ENCODE data around the gene PLOD1. TPM values are rescaled to one million over a fixed set of nuclear protein-coding genes. Genes with fewer than 3 reads are reported as not detected.
A peak's percentile ranks its signal among the peaks of the same experiment; 100 is the strongest.
"Not testable (repeated sequence)": the region's sequence is repeated elsewhere in the genome, so short reads cannot be mapped to it uniquely, and the experiment has no call there.

The PLOD1 gene
- total RNA-seq, 1 donor from 2014 or later: 203 TPM

DNA sequence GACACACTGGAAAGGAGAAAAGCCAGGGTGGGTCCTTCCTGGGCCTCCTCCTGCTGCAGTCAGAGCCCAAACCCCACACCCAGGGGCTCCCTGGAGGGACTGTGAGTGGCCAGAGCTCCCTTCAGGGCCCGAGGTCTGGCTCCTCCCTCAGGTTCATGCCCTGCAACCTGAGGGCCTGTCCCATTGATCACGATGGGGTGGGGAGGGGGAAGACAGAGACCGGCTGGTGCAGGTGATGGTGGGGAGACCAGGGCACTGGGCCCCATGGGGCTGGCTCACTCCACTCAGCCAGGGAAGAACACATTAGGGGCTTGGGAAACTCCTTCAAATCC is 45.7 kb upstream of the PLOD1 start:
- no peak overlapping the region for H3K4me3 Mint-ChIP-seq
- DNase-seq (ENCODE audit: low spot score in 2 of 2, unreplicated experiment in 2 of 2): no peak
- no peaks in the 10 kb centered on the region for H3K36me3 Mint-ChIP-seq
- peaks cover under 1% of the 10 kb centered on the region for H3K27me3 Mint-ChIP-seq (ENCODE audit: low read depth)
- H3K9me3 Mint-ChIP-seq: no peaks in the 10 kb centered on the region
- TF ChIP-seq, protein P1, sequence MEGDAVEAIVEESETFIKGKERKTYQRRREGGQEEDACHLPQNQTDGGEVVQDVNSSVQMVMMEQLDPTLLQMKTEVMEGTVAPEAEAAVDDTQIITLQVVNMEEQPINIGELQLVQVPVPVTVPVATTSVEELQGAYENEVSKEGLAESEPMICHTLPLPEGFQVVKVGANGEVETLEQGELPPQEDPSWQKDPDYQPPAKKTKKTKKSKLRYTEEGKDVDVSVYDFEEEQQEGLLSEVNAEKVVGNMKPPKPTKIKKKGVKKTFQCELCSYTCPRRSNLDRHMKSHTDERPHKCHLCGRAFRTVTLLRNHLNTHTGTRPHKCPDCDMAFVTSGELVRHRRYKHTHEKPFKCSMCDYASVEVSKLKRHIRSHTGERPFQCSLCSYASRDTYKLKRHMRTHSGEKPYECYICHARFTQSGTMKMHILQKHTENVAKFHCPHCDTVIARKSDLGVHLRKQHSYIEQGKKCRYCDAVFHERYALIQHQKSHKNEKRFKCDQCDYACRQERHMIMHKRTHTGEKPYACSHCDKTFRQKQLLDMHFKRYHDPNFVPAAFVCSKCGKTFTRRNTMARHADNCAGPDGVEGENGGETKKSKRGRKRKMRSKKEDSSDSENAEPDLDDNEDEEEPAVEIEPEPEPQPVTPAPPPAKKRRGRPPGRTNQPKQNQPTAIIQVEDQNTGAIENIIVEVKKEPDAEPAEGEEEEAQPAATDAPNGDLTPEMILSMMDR (IDR thresholded peaks at IDR 0.05; ENCODE audit: unreplicated experiment): no peak
- H3K27ac Mint-ChIP-seq: no peak overlapping the region
- H3K4me1 Mint-ChIP-seq: peaks cover 2% of the 10 kb centered on the region

DNA sequence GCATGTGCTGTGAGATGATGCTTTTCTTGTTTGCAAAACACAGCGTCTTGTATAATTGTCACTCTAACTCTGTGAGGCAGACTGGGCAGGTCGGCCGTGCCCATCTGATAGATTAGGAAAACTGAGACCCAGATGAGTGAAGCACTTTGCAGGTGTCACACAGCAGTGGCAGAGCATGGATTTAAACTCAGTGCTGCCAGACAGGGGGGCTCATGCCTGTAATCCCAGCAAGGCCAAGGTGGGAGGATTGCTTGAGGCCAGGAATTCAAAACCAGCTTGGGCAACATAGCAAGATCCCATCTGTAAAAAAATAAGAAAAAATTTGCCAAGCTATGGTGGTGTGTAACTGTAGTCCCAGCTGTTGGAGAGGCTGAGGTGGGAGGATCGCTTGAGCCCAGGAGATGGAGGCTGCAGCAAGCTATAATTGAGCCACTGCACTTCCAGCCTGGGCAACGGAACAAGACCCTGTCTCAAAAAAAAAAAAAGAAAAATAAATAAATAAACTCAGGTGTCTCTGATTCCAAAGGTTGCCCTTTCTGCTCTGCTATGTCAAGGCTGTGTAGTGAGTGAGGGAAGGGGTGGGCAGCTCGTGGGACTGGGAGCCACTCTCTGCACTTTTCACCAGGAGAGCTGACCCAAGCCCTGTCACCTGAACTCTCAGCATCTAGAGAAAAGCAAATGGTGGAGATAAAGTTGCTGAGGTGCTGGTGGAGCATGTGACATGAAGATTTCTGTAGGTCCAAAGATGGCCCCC is 42.9 kb upstream of the PLOD1 start:
- Mint-ChIP-seq H3K36me3 (no peaks in the 10 kb centered on the region), H3K9me3 (no peaks in the 10 kb centered on the region)
- TF ChIP-seq, protein P1 (IDR thresholded peaks at IDR 0.05; ENCODE audit: unreplicated experiment): no peak

DNA sequence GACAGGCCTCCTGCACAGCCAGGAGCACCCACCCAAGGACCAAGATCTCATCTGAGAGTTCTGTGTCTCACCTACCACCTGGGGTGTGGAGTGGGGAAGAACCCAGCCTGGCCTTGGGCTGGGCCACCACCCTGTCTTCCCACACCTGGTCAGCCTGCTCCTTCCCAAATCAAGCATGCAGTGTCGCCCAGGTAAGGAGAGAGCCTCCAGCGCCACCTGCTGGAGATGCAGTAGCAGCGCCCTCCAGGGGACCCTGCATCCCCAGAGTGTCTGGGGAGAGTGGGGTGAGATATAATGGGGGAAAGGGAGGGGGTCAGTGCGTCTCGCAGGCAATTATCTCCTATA is 40.6 kb upstream of the PLOD1 start:
- H3K27me3 Mint-ChIP-seq (ENCODE audit: low read depth): peaks cover 26% of the 10 kb centered on the region
- H3K4me1 Mint-ChIP-seq: peaks cover 2% of the 10 kb centered on the region
- H3K36me3 Mint-ChIP-seq: no peaks in the 10 kb centered on the region
- H3K9me3 Mint-ChIP-seq: no peaks in the 10 kb centered on the region
- H3K27ac Mint-ChIP-seq: no peak overlapping the region
- DNase-seq (ENCODE audit: low spot score in 2 of 2, unreplicated experiment in 2 of 2): peak; percentile 65 to 82
- TF ChIP-seq, protein P1 (IDR thresholded peaks at IDR 0.05; ENCODE audit: unreplicated experiment): peak; percentile 70
- H3K4me3 Mint-ChIP-seq: no peak overlapping the region

More for the DNA sequence above, 42.9 kb upstream of the PLOD1 start:
- no peak overlapping the region for H3K27ac Mint-ChIP-seq
- peaks cover 8% of the 10 kb centered on the region for H3K27me3 Mint-ChIP-seq (ENCODE audit: low read depth)
- H3K4me3 Mint-ChIP-seq: no peak overlapping the region
- DNase-seq (ENCODE audit: low spot score in 2 of 2, unreplicated experiment in 2 of 2): no peak
- peaks cover 2% of the 10 kb centered on the region for H3K4me1 Mint-ChIP-seq

DNA sequence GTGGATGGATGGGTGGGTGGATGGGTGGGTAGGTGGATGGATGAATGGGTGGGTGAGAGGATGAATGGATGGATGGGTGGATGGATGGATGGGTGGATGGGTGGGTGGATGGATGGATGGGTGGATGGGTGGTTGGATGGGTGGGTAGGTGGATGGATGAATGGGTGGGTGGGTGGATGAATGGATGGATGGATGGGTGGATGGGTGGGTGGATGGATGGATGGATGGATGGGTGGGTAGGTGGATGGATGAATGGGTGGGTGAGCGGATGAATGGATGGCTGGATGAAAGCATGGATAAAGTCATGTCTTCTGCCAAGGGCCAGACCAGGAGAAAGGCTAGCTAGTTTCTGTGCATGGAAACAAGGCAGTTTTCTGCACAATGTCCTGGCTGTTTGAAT is 40.0 kb upstream of the PLOD1 start:
- DNase-seq (ENCODE audit: low spot score in 2 of 2, unreplicated experiment in 2 of 2); H3K4me3 Mint-ChIP-seq; H3K27ac Mint-ChIP-seq; H3K9me3 Mint-ChIP-seq; H3K4me1 Mint-ChIP-seq; H3K36me3 Mint-ChIP-seq: not testable (repeated sequence)
- H3K27me3 Mint-ChIP-seq (ENCODE audit: low read depth): peaks cover 32% of the 10 kb centered on the region

DNA sequence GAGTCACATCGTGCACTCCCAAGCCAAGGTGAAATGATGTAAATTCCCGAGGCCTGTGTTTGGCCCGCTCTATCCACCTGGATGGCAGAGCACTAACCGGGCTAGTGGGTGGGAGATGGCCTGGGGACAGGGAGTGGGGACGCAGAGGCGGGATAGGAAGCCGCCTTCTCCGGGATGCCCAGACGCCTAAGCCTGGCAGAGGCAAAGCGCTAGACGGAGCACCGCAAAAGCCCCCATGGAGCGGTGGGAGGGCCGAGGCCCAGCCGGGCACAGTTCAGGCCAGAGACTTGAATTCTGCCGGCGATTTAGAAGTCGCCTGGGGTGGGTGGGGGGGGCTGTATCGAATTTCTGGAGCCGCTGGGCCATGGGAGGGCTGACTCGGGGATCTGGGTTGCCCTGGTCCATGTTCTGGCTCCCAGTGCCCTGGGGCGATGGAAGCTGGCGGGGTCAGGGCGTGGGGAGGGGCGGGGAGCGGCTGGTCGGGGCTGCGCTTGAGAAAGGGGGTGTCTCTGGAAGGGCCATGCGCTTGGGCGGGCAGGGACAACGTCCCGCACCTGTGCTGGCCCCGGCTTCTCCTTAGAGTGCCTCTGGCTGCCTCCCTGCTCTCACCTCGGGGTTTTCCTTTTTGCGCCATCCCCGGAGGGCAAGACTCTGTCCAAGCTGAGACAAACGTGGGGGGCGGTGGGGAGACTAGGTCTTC is 36.3 kb upstream of the PLOD1 start:
- no peaks in the 10 kb centered on the region for H3K36me3 Mint-ChIP-seq
- H3K4me1 Mint-ChIP-seq: no peaks in the 10 kb centered on the region
- H3K4me3 Mint-ChIP-seq: no peak overlapping the region
- no peak for DNase-seq (ENCODE audit: low spot score in 2 of 2, unreplicated experiment in 2 of 2)
- TF ChIP-seq, protein P1 (IDR thresholded peaks at IDR 0.05; ENCODE audit: unreplicated experiment): no peak
- no peaks in the 10 kb centered on the region for H3K9me3 Mint-ChIP-seq
- no peak overlapping the region for H3K27ac Mint-ChIP-seq
- H3K27me3 Mint-ChIP-seq (ENCODE audit: low read depth): peaks cover 46% of the 10 kb centered on the region

DNA sequence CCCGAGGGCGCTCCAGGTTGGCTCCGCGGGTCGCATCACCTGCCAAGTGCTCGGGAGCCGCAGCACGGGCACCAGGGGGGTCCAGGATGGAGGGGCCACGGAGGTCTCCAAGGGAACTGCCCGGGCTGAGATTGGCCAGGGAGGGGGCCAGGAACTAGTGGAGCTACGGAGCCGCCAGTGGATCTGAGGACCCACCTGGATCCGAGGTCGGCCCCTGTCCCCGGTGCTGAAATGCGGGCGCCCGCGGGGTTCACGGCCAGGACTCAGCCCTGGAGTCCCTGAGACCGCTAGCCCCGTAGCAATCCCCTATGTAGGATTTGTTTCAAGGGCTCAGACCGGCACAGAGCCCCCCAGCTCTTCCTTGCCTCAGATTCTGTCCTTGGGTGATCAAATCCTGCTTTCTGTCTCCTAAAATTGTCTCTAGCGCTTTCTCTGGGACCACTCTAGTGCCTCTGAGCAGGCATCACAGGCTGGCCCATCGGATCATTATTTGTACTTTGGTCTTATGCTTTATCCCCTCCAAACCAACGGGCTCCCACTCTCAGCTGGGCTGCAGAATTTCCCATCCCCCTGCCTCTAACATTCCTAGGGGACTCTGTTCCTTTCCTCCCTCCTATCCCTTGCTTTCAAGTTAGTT is 35.6 kb upstream of the PLOD1 start:
- Mint-ChIP-seq H3K9me3 (no peaks in the 10 kb centered on the region), H3K4me1 (no peaks in the 10 kb centered on the region), H3K27ac (no peak overlapping the region), H3K4me3 (no peak overlapping the region), H3K36me3 (no peaks in the 10 kb centered on the region), H3K27me3 (ENCODE audit: low read depth) (peaks cover 45% of the 10 kb centered on the region)
- TF ChIP-seq, protein P1 (IDR thresholded peaks at IDR 0.05; ENCODE audit: unreplicated experiment): no peak
- DNase-seq (ENCODE audit: low spot score in 2 of 2, unreplicated experiment in 2 of 2): peak in 1 of 2 experiments; percentile 64

DNA sequence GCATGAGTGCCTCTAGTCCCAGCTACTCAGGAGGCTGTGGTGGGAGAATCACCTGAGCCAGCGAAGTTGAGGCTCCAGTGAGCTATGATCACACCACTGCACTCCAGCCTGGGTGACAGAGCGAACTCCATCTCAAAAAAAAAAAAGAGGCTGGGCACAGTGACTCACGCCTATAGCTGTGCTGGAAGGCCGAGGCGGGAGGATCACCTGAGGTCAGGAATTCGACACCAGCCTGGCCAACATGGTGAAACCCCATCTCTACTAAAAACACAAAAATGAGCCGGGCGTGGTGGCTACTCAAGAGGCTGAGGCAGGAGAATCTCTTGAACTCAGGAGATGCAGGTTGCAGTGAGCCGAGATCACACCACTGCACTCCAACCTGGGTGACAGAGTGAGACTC is 33.1 kb upstream of the PLOD1 start:
- not testable (repeated sequence) for DNase-seq (ENCODE audit: low spot score in 2 of 2, unreplicated experiment in 2 of 2); H3K4me3 Mint-ChIP-seq; H3K9me3 Mint-ChIP-seq; H3K27ac Mint-ChIP-seq; H3K36me3 Mint-ChIP-seq; H3K4me1 Mint-ChIP-seq
- H3K27me3 Mint-ChIP-seq (ENCODE audit: low read depth): peaks cover 40% of the 10 kb centered on the region
